HepG2 (cell line): ENCODE measurements around the gene NPTXR. TPM values are rescaled to one million over a fixed set of nuclear protein-coding genes. Genes with fewer than 3 reads are reported as not detected.

ENCODE experiments used
- ATAC-seq: fragments of 200-7000 bp; cut with Tn5 transposase; 3 replicates; pipeline ENCODE4 v1.9.1; 2020; ENCODE audit warnings: mild to moderate bottlenecking, moderate library complexity
- BruUV-seq: library from RNA; stranded (reverse); fragments of 400-500 nt; replicated peaks from 2 replicates; lab custom pipeline; 2021; lab: Mats Ljungman, UMichigan
- CTCF ChIA-PET: fragments of 300-600 bp; formaldehyde crosslinking; extraction: SDS; loops from one replicate; lab custom pipeline; 2021; ENCODE audit warnings: low total read pairs, inconsistent platforms, low intra/inter-chr PET ratio; lab: Yijun Ruan, JAX
- POLR2A ChIA-PET: fragments of 350-600 bp; sonication (Branson Sonifier 250); formaldehyde crosslinking; loops from one replicate; lab custom pipeline; 2020; ENCODE audit warnings: antibody characterized with exemption, inconsistent platforms; lab: Yijun Ruan, JAX
- DNase-seq: peaks from one replicate; pipeline ENCODE4 v3.0.0-alpha.2; 2015; ENCODE audit warnings: low spot score
- FAIRE-seq: peaks from 3 replicates; lab custom pipeline; 2011; peaks lifted over from hg19 to GRCh38; lab: Jason Lieb, UNC
- H2AFZ ChIP-seq: one replicate; pipeline ENCODE4 v1.6.1; 2011; ENCODE audit warnings: low read length, inconsistent platforms
- H3K27ac ChIP-seq: fragments of 300-600 bp; 3 replicates; pipeline ENCODE4 v1.8.0; 2011; ENCODE audit warnings: mixed run types, mild to moderate bottlenecking, mixed read lengths, low read length, inconsistent platforms; ENCODE audit not compliant: insufficient read depth; ENCODE audit errors: extremely low read length
- H3K27me3 ChIP-seq, 2 experiments: fragments of 200-600 bp in 1 of 2; 2 replicates in 1 of 2; 3 replicates in 1 of 2; pipeline versions ENCODE4 v1.6.0 to v1.8.0; 2011; ENCODE audit warnings: low read length in 2 of 2, mild to moderate bottlenecking in 2 of 2, moderate library complexity in 2 of 2, inconsistent platforms in 1 of 2; ENCODE audit not compliant: insufficient read depth in 2 of 2, control insufficient read depth in 1 of 2
- H3K36me3 ChIP-seq, 2 experiments: fragments of 200-600 bp in 1 of 2; replicated peaks in 1 of 2; 2 replicates in 1 of 2; 3 replicates in 1 of 2; pipeline versions ENCODE4 v1.5.1 to v1.8.0; 2011; ENCODE audit warnings: low read length in 2 of 2, inconsistent platforms in 1 of 2; ENCODE audit not compliant: insufficient read depth in 2 of 2, control insufficient read depth in 1 of 2
- H3K4me1 ChIP-seq: 2 replicates; pipeline ENCODE4 v1.5.1; 2012; ENCODE audit warnings: low read length, inconsistent platforms; ENCODE audit not compliant: insufficient read depth
- H3K4me2 ChIP-seq: 2 replicates; pipeline ENCODE4 v1.6.0; 2011; ENCODE audit warnings: low read depth, low read length, inconsistent platforms
- H3K4me3 ChIP-seq, 3 experiments: fragments of 200-600 bp in 1 of 3; sonication (generic), shearing (Covaris generic) in 1 of 3; replicated peaks in 1 of 3; 2 replicates each; pipeline ENCODE4 v1.5.1; 2011 to 2016; ENCODE audit warnings: low read length in 3 of 3, inconsistent platforms in 2 of 3, low read depth in 2 of 3, mild to moderate bottlenecking in 2 of 3, control low read depth in 1 of 3, mixed read lengths in 1 of 3; ENCODE audit not compliant: insufficient read depth in 1 of 3
- H3K79me2 ChIP-seq: one replicate; pipeline ENCODE4 v1.6.1; 2011; ENCODE audit warnings: low read length, inconsistent platforms; ENCODE audit not compliant: insufficient read depth
- H3K9ac ChIP-seq: 2 replicates; pipeline ENCODE4 v1.6.0; 2011; ENCODE audit warnings: mild to moderate bottlenecking, low read depth, low read length, inconsistent platforms; ENCODE audit not compliant: insufficient read depth
- H3K9me3 ChIP-seq: 2 replicates; pipeline ENCODE4 v1.5.1; 2012; ENCODE audit warnings: mild to moderate bottlenecking, low read length
- H4K20me1 ChIP-seq: 2 replicates; pipeline ENCODE4 v1.6.0; 2011; ENCODE audit warnings: inconsistent platforms, mild to moderate bottlenecking, low read length, moderate library complexity; ENCODE audit not compliant: insufficient read depth
- HHEX ChIP-seq: IDR thresholded peaks from 2 replicates; pipeline ENCODE4 v1.6.1; 2016; ENCODE audit warnings: control low read depth
- MAFF ChIP-seq: IDR thresholded peaks from 2 replicates; pipeline ENCODE4 v1.6.1; 2011; ENCODE audit warnings: low read depth, low read length, improper control_type of control experiment
- MAFK ChIP-seq, 2 experiments: IDR thresholded peaks in 1 of 2; conservative IDR thresholded peaks in 1 of 2; 2 replicates each; pipeline ENCODE4 v1.6.1; 2011; ENCODE audit warnings: improper control_type of control experiment in 2 of 2, low read length in 2 of 2
- NFKBIZ ChIP-seq: IDR thresholded peaks from 2 replicates; pipeline ENCODE4 v1.6.1; 2018; ENCODE audit warnings: missing genetic modification reagents, missing compliant biosample characterization
- SMARCE1 ChIP-seq: fragments of 450-650 bp; IDR thresholded peaks from 2 replicates; pipeline ENCODE4 v1.6.1; 2017; ENCODE audit warnings: borderline replicate concordance
- ZBTB42 ChIP-seq: sonication (generic); formaldehyde crosslinking; IDR thresholded peaks from 2 replicates; pipeline ENCODE4 v1.5.0; 2020; ENCODE audit warnings: mild to moderate bottlenecking, missing genetic modification reagents
- ZFX ChIP-seq: sonication (generic); formaldehyde crosslinking; IDR thresholded peaks from 2 replicates; pipeline ENCODE4 v1.4.0; 2020; ENCODE audit warnings: mild to moderate bottlenecking, low read depth, missing genetic modification reagents, moderate library complexity
- ZNF562 ChIP-seq: sonication (generic); formaldehyde crosslinking; IDR thresholded peaks from 2 replicates; pipeline ENCODE4 v1.8.0; 2022; ENCODE audit warnings: missing genetic modification reagents, borderline replicate concordance
- WGBS: methylation state at CpG from one replicate; pipeline ENCODE4 v1.1.6; 2017; ENCODE audit warnings: low lambda C conversion rate; 5-methylcytosine and 5-hydroxymethylcytosine counted together
- in situ Hi-C: cut with HindIII; loops from 2 replicates; pipeline ENCODE4 v1.10.0; 2017; ENCODE audit warnings: low pct_unique_long_range_greater_than_20kb; ENCODE audit not compliant: extremely low pct_ligation_motif_present
- intact Hi-C: fragments of 100-400 bp; cut with micrococcal nuclease; formaldehyde crosslinking; loops from one replicate; pipeline ENCODE4 v1.10.0; 2022; ENCODE audit not compliant: unreplicated experiment
- polyA plus RNA-seq, 8 experiments: library from polyadenylated mRNA; depleted of rRNA in 3 of 8; stranded (reverse) in 7 of 8; unstranded in 1 of 8; fragments of >200 nt; fragmentation: Illumina TruSeq in 4 of 8; extraction: Trizol in 4 of 8; gene quantifications; 2 replicates each; pipeline versions ENCODE4 v1.2.1 to v1.2.3, GENCODE V29; 2011 to 2016; ENCODE audit warnings: low read depth in 4 of 8, missing spikeins in 1 of 8, mixed read lengths in 1 of 8; ENCODE audit not compliant: insufficient read depth in 1 of 8
- total RNA-seq, 5 experiments: library from RNA; depleted of rRNA; stranded (reverse); fragments of >200 nt; fragmentation: Illumina TruSeq; extraction: Trizol; gene quantifications; 2 replicates each; pipeline ENCODE4 v1.2.3, GENCODE V29; 2016; ENCODE audit warnings: low read depth in 1 of 5
- TF ChIP-seq, protein P1 (sequence below): sonication (generic); formaldehyde crosslinking; IDR thresholded peaks from 2 replicates; pipeline ENCODE4 v1.4.0; 2020; ENCODE audit warnings: missing genetic modification reagents, borderline replicate concordance
- TF ChIP-seq, protein P2 (sequence below): sonication (generic); formaldehyde crosslinking; IDR thresholded peaks from 2 replicates; pipeline ENCODE4 v1.5.0; 2020; ENCODE audit warnings: missing genetic modification reagents, mild to moderate bottlenecking, borderline replicate concordance
- TF ChIP-seq, protein P3 (sequence below): sonication (generic); formaldehyde crosslinking; IDR thresholded peaks from 2 replicates; pipeline ENCODE4 v1.8.1; 2023; ENCODE audit warnings: missing genetic modification reagents, mild to moderate bottlenecking, borderline replicate concordance
- TF ChIP-seq, protein P4 (sequence below): sonication (generic); formaldehyde crosslinking; IDR thresholded peaks from 2 replicates; pipeline ENCODE4 v1.4.0; 2020; ENCODE audit warnings: missing genetic modification reagents, borderline replicate concordance

The NPTXR gene
- total and polyA plus RNA-seq, 2 of the 13 experiments (the other 11 are each of a cell fraction or from before 2014, with no cell fraction given), result 2.6 to 4.8 TPM

DNA sequence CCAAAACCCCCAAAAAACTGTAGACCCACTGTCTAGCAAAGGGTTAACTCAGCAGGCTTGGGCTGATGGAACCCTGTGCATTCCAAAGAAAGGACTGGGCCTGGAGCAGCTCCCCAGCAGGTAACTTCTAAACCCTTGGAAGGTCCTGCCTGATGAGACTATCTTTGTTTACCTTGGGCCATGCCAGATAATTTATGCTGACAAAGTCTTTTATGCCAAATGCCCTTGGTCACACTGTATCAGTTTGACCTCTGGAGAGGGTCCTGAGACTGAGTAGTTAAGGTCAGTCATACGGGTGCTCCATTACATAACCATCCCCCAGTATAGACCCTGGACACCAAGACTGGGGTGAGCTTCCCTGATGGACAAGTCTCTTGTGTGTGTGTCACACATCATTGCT is 28.0 kb downstream of the NPTXR start:
- BruUV-seq, result no TSS peak

DNA sequence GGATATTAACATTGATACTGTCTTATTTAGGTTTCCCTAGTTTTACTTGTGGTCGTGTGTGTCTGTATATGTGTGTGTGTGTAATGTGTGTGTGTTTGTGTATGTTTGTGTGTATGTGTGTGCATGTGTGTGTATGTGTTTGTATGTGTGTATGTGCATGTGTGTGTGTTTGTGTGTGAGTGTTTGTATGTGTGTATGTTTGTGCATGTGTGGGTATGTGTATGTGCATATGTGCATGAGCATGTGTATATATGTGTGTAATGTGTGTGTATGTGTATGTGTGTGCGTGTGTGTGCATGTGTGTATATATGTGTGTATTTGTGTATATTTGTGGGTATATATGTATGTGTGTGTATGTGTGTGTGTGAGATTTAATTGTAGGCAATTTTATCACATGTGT is 32.6 kb downstream of the NPTXR start:
- Histone ChIP-seq H3K36me3 (no peaks in the 10 kb centered on the region), H3K27ac (no peak overlapping the region), H3K9ac (no peak overlapping the region), H3K4me2 (no peak overlapping the region), H4K20me1 (no peaks in the 10 kb centered on the region), H2AFZ (no peak overlapping the region), H3K9me3 (no peaks in the 10 kb centered on the region), H3K4me3 (no peak overlapping the region), H3K79me2 (no peaks in the 10 kb centered on the region), H3K4me1 (no peaks in the 10 kb centered on the region), H3K27me3 (peaks cover 0 to 5% of the 10 kb centered on the region in 2 experiments; a peak in 1 of 5 replicates)
- in situ Hi-C loops, result no loop called here
- CTCF ChIA-PET, result no interaction called here
- intact Hi-C loops, result no loop called here
- no TSS peak for BruUV-seq
- POLR2A ChIA-PET, result interaction anchor here (0.6 kb wide), 1 partner anchor 27 kb away, joined by 3 read pairs; no protein-coding TSS in a partner anchor
- WGBS, result 19% methylated on average over 2 of the region's 2 CpGs
- no peak for FAIRE-seq
- ATAC-seq, result no peak
- DNase-seq, result no peak
- TF ChIP-seq, protein P1, sequence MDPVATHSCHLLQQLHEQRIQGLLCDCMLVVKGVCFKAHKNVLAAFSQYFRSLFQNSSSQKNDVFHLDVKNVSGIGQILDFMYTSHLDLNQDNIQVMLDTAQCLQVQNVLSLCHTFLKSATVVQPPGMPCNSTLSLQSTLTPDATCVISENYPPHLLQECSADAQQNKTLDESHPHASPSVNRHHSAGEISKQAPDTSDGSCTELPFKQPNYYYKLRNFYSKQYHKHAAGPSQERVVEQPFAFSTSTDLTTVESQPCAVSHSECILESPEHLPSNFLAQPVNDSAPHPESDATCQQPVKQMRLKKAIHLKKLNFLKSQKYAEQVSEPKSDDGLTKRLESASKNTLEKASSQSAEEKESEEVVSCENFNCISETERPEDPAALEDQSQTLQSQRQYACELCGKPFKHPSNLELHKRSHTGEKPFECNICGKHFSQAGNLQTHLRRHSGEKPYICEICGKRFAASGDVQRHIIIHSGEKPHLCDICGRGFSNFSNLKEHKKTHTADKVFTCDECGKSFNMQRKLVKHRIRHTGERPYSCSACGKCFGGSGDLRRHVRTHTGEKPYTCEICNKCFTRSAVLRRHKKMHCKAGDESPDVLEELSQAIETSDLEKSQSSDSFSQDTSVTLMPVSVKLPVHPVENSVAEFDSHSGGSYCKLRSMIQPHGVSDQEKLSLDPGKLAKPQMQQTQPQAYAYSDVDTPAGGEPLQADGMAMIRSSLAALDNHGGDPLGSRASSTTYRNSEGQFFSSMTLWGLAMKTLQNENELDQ (CRISPR knock-in tag), result no peak
- TF ChIP-seq ZNF562 (CRISPR knock-in tag) (no peak), ZFX (CRISPR knock-in tag) (no peak), SMARCE1 (no peak), ZBTB42 (CRISPR knock-in tag) (no peak), HHEX (no peak), NFKBIZ (CRISPR knock-in tag) (no peak)
- TF ChIP-seq, protein P2, sequence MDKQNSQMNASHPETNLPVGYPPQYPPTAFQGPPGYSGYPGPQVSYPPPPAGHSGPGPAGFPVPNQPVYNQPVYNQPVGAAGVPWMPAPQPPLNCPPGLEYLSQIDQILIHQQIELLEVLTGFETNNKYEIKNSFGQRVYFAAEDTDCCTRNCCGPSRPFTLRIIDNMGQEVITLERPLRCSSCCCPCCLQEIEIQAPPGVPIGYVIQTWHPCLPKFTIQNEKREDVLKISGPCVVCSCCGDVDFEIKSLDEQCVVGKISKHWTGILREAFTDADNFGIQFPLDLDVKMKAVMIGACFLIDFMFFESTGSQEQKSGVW (CRISPR knock-in tag), result no peak
- TF ChIP-seq, protein P3, sequence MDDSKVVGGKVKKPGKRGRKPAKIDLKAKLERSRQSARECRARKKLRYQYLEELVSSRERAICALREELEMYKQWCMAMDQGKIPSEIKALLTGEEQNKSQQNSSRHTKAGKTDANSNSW (CRISPR knock-in tag), result no peak

More for the DNA sequence above, 28.0 kb downstream of the NPTXR start:
- H3K4me1 ChIP-seq, result no peaks in the 10 kb centered on the region
- H3K9me3 ChIP-seq, result no peaks in the 10 kb centered on the region
- ChIA-PET CTCF (no interaction called here), POLR2A (no interaction called here)
- H3K79me2 ChIP-seq, result no peaks in the 10 kb centered on the region
- ATAC-seq, result no peak
- no peak overlapping the region for H2AFZ ChIP-seq
- in situ Hi-C loops (no loop called here), intact Hi-C loops (no loop called here)
- H3K4me2 ChIP-seq, result no peak overlapping the region
- 17% methylated on average over 1 of the region's 1 CpG for WGBS
- H3K27ac ChIP-seq, result no peak overlapping the region
- no peak for DNase-seq
- H4K20me1 ChIP-seq, result no peaks in the 10 kb centered on the region
- H3K4me3 ChIP-seq, result no peak overlapping the region
- FAIRE-seq, result no peak
- no peaks in the 10 kb centered on the region for H3K36me3 ChIP-seq
- H3K27me3 ChIP-seq, result peaks cover 0 to 5% of the 10 kb centered on the region in 2 experiments; a peak in 1 of 5 replicates
- TF ChIP-seq, protein P4, sequence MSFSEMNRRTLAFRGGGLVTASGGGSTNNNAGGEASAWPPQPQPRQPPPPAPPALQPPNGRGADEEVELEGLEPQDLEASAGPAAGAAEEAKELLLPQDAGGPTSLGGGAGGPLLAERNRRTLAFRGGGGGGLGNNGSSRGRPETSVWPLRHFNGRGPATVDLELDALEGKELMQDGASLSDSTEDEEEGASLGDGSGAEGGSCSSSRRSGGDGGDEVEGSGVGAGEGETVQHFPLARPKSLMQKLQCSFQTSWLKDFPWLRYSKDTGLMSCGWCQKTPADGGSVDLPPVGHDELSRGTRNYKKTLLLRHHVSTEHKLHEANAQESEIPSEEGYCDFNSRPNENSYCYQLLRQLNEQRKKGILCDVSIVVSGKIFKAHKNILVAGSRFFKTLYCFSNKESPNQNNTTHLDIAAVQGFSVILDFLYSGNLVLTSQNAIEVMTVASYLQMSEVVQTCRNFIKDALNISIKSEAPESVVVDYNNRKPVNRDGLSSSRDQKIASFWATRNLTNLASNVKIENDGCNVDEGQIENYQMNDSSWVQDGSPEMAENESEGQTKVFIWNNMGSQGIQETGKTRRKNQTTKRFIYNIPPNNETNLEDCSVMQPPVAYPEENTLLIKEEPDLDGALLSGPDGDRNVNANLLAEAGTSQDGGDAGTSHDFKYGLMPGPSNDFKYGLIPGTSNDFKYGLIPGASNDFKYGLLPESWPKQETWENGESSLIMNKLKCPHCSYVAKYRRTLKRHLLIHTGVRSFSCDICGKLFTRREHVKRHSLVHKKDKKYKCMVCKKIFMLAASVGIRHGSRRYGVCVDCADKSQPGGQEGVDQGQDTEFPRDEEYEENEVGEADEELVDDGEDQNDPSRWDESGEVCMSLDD (CRISPR knock-in tag), result no peak
- peak; percentile 90 to 92 for TF ChIP-seq MAFK (conservative IDR thresholded peaks at IDR 0.05 in 1 of 2, IDR thresholded peaks at IDR 0.05 in 1 of 2; ENCODE audit: low read length in 2 of 2)
- TF ChIP-seq MAFF, result peak; percentile 89
- no peak overlapping the region for H3K9ac ChIP-seq
